Measurements from ENCODE around the gene CEBPB. TPM values are rescaled to one million over a fixed set of nuclear protein-coding genes. Genes with fewer than 3 reads are reported as not detected.

The CEBPB gene
- total RNA-seq, 2 donors from 2014 or later, result 73.2 to 111 TPM

DNA sequence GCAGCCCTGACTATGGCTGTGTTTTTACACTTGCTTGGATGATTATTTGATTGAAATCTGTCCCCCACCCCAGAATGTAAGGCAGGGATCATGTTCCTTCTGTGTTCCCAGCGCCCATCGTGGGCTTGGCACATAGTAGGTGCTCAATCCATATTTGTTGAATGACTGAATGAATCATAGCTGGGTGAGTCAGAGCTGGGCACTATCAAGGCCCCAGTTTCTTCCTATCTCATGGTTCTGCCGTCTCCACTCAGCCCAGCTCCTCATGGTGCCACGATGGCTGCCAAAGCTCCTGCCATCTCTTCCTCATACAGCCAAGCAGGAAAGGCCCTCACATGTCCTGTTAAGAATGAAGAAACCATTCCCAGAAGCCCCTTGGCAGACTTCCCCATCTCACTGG, 29.0 kb downstream of the CEBPB start:
- no peak for DNase-seq

DNA sequence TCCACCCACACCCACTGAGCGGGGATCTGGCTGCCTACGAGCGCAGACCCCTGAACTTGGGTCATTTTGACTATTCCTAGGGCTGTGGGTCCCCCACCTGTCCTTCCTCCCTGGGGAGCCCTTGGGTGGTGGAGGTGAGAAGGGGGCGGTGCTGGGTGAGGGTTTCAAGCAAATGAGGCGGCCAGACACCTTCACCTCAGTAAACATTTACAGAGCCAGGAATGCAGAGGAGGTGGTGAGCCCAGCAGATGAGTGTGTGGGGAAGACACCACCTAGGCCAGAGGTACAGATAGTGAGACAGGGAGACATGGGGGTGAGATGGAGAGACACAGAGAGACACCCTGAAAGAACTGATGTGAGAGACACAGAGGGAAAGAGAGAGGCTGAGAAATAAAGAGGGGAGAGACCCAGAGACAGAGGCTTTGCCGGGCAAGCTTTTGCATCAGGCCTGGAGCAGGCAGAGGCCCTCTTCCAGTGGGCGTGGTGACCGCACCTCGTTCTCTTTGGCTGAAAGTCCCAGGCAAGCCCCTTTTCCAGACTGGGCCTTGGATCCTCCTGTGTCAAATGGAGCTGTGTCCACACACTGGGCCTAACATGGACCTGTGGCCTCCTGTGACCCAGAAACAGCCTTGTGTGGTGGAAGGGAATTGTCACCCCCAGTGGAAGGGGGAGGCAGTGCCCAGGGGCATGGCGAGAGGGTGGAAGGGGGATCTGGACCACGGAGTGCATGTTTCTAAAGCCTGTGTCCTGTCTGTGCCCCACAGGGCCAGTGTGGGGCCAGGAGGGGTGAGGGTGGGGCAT, 29.7 kb downstream of the CEBPB start:
- DNase-seq (no peak), ATAC-seq (peak in 1 of 2 donors; percentile 5)
- intact Hi-C loops (cut with DNase I), result no loop called here

More for the DNA sequence above, 29.0 kb downstream of the CEBPB start:
- ATAC-seq, result no peak
- intact Hi-C loops (cut with DNase I), result no loop called here

DNA sequence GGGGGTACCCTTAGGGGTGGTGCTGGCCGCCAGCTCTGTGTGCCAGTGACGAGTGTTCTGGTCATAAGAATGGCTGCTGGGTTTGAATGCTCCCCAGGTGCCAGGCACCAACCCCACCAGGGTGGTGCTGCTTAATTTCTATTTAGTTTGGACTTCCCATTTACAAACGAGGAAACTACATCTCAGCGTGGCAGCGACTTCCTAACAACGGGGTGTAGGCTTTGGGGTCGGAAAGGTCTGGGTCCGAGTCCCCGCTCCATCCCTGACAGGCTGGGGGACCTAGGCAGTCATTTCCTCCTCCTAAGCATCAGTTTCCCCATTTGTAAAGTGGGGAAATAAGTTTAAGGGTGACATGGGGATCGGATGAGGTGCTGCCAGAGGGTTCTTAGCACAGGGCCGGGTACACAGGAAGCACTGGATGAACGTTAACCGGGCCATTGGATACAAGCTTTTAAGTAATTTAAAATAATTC, 30.3 kb downstream of the CEBPB start:
- DNase-seq (no peak), ATAC-seq (no peak)
- intact Hi-C loops (cut with DNase I), result no loop called here

DNA sequence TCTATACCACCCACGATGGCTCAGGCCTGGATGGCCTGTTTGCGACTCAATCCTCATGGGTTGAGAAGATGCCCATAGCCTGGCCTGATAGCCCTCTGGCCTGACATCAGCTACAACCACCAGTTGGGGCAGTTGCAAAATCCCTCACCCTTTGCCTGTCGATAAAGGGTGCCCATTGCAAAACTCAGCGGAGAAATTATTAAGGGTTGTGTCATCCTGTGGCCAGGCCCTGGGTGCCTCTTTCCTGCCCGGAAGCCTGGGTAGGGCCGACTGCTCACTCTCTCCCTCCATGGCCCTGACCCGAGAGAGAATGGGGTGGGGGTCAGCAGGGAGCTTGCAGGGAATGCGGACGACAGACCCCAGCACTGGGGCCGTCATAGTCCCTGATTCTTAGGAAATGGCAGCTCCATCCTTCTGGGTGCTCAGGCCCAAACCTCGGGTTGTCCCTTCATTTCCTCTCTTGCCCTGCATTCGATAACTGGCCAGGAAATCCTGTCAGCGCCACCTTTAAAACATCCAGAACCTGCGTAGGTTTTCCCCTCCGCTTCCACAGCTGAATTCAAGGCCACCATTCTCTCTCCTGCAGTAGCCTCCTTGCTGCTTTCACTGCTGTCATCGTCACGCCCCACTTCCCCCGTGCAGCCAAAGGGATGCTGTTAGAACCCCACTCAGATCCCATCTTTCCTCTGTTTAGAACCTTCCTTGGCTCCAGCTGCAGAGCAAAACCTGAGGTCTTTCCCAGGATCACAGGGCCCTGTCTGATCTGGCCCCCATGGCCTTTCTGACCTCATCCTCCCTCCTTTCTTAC, 31.1 kb downstream of the CEBPB start:
- ATAC-seq (peak; percentile 46 to 48), DNase-seq (no peak)
- intact Hi-C loops (cut with DNase I), result no loop called here

DNA sequence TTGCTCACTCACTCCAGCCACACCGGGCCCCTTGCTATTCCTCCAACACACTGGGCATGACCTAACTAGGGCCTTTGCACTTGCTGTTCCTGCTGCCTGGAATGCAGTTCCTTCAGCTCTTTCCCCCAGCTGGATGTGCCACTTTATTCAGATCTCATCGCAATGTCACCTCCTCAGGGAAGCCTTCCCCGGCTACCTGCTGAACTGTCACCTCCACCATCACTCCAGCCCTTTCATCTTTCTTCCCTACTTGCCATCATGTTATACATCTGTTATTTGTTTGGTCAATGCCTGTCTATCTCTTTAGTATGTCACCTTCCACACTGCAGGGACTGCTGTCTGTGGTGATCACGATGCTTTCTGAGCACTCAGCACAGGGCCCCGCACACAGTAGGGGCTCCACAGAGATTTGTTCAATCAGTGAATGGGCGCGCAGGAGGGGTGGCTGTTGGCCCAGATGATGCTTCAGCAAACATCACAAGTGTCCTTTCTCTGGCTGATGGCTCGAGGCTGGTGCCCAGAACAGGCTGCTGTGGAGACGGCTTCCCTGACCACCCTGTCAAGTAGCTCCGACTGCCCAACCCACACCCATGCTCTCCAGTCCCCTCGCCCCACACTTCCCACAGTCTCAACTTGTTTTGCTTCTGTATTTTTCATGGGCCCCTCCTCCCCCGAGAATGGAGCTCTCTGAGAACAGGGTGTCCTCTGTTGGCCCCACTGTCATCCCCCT, 31.8 kb downstream of the CEBPB start:
- ATAC-seq, result no peak
- intact Hi-C loops (cut with DNase I), result no loop called here
- DNase-seq, result no peak

DNA sequence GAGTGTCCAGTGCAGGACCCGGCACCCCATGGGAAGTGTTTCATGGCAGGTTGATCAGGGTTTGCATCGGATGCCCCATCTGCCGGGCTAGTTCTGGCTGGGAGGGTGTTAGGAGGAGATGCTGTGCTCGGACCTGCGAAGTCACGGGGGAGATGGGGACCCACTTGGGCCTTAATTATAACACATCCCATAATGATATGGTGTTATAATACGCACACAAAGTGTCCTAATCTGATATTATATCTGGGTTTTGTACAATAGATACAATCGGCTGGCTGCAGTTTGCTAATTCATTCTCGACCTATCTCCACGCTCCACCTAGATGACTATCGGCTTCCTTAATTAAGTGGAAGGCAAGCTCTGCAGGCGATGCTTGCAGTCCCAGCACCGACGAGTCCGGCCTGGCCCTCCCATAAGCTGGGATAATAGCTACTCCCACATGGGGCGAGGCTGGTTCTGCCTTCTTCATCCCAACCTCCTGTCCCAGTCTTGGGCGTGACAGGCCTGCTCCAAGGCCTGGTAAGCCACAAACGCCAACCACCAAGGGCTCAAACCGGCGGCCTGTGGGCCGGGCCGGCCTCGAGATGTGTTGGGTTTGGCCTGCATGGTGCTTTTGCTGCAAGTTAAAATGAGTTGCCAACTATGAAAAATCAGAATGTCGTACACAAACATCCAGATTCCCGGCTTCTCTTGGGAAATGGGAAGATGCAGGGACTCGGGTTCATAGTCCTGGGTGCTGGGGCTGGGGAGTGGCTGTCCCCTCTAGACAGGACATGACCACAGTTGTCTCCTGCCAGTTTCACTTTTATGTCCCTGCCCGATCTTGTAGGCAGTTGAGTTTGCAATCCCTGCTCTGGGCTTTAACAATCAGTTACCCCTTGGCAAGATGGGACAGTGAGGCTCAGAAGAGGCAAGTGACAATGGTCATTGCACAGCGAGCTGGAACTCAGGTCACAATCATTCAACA, 32.7 kb downstream of the CEBPB start:
- intact Hi-C loops (cut with DNase I), result no loop called here
- ATAC-seq (no peak), DNase-seq (no peak)

DNA sequence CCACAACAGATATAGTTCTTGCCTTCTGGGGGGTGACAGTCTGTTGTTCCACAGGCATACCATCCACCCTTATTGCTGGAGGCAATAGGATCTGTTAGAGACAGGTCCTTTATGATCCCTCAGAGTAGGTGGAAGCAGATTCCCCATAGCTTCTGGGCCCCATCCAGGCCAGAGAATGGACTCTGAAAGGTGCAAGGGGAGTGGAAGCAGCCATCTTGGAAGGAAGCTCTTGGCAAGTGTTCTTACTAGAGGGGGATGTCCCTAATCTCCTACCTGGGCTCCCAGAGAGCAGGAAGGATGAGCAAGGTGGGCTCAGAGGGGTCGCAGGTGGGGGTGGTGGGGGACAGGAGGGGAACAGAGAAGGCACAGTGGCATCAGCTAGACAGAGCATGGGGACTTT, 33.4 kb downstream of the CEBPB start:
- no peak for ATAC-seq
- DNase-seq, result no peak

DNA sequence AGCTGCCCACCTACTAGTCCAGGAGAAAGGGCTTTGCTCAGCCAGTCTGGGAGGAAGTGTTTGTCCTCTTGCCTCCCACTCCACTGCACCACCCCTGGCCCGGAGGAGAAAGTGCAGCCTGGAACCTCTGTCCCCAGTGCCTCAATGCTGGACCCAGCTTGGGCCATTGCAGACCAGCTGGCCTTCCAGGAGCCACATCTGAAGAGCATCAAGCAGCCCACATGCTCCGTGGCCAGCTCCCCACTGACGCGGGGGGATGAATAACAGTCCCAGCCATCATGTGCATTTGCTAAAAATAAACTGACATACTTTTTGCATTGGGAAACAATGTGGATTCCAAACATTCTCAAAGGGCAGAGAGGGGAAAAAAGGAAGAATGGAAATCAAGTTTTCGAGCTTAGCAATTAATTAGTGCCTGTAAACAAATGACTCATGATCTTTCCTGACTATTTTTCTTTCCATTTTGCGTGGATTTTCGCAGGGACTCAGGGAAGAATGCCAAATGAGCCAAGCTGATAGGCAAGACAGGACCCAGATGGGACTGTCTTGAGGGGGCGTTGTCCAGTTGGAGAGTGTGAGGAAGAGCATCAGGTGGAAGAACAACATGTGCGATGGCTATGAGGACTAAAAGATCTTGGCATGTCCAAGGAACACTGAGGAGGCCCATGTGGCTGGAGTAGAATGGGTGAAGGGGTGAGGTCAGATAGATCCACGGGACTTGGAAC, 34.1 kb downstream of the CEBPB start:
- ATAC-seq, result peak; percentile 72 to 87
- peak; percentile 73 for DNase-seq
- intact Hi-C loops (cut with DNase I), result no loop called here

More for the DNA sequence above, 33.4 kb downstream of the CEBPB start:
- intact Hi-C loops (cut with DNase I), result no loop called here

DNA sequence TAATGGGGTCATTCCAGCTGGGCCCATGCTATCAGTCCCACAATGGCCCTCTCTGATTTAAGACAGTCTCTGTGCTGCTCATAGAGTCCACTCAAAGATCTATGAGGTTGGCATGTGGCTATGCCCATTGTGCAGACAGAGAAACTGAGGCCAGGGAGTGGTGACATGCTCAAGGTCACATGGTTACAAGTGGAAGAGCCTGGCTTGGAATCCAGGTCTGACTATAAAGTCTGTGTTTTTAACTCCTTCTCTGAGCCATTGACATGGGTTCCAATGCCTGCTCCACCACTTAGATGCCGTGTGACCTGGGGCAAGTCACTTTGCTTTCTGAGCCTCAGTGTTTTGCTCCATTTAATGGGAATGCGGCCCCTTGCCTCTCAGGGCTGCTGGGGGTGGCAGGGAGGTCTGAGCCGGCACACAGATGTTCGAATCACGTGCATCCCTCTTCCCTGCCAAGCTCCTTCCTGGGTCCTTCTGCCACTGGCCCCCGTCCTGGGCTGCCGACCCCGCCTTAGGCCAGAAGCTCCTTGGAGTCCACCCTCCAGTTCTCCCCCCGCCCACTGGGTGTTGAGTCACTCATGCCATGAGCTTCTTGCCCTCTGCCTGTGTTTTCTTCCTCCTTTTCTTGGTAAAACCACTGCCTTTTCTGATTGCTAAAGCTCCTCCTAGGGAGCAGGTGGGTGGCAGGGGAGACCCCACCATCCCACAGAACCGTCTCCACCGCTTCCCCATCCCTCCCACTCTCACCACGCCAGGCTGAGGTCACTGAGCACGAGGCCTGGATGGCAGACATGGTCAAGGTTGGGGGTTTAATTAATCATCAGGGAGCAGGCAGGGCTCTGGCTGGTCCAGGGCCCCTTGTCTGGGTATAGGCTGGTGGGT, 35.7 kb downstream of the CEBPB start:
- intact Hi-C loops (cut with DNase I), result no loop called here
- ATAC-seq (peak in 1 of 2 donors; percentile 22), DNase-seq (peak; percentile 46)

DNA sequence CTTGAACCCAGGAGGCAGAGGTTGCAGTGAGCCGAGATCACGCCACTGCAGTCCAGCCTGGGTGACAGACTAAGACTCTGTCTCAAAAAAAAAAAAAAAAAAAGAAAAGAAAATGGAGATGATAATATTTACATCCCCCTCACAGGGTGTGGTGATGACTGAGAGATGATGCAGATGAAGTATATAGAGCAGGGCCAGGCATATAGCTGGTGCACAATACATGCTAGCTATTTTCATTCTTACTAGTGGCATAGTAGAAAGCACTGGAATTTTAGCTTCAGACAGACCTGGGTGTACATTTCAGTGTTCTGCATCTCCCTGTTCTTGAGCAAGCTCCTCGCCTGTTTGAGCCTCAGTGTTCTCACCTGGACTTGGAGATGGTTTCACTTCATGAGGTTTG, 36.9 kb downstream of the CEBPB start:
- DNase-seq, result no peak
- no peak for ATAC-seq
- intact Hi-C loops (cut with DNase I), result no loop called here

DNA sequence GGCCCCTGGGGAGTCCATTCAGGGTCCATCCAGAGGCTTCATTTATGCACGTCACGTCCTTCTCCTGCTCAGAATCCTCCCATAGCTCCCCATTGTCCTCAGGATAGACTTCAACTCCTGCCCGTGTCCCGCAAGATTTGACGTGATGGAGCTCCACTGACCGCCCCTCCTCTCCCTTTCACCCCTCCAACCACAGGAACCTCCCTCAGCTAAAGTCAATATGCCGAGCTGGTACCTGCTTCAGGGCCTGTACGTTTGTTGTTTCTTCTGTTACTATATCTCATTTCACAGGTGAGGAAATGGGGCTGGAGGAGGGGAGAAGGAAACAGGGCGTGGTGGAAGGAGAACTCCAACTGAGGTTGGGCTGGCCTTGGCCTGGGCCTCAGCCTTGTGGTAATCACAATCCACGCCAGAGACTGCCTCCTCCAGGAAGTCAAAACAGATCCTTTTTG, 38.6 kb downstream of the CEBPB start:
- ATAC-seq (no peak), DNase-seq (no peak)
- intact Hi-C loops (cut with DNase I), result no loop called here

DNA sequence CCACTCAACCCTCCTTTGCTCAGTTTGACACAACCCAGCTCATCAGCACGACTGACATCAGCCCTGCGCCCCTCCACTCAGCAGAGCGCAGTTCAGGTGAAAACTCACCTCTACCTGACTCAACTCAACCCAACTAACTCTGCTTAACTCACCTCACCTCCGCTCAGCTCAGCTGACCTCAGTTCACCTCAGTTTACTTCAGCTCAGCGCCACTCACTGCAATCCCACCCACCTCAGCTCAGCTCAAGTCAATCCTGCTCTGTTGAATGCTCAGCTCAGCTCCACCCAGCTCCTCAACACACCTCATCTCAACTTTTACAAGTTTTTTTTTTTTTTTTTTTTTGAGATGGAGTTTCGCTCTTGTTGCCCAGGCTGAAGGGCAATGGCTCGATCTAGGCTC, 39.6 kb downstream of the CEBPB start:
- intact Hi-C loops (cut with DNase I), result no loop called here
- DNase-seq (no peak), ATAC-seq (no peak)

DNA sequence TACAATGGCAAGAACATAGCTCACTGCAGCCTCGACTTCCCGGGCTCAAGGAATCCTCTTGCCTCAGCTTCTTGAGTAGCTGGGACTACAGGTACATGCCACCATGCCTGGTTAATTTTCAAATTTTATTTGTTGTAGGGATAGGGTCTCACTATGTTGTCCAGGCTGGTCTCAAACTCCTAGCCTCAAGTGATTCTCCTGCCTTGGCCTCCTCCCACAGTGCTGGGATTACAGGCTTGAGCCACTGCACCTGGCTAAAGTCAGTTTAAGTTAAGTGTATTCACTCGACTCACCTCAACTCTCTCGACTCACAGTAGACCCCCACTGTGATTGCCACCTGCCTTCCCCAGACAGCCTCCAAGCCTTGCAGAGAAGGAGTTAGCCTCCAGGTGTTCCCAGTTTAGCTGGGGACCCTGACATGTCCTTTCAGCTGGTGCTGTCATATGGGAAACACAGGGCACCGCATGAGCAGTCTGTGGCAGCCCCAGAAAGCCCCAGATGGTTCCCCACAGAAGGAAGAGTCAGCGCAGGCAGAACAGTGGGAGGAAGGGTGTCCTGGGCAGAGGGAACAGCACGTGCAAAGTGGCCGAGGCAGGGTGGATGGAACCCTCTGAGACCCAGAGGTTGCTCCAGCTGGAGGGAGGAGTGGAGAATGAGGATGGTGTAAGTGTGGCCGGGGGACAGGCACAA, 40.4 kb downstream of the CEBPB start:
- no peak for DNase-seq
- intact Hi-C loops (cut with DNase I), result no loop called here
- ATAC-seq, result no peak

DNA sequence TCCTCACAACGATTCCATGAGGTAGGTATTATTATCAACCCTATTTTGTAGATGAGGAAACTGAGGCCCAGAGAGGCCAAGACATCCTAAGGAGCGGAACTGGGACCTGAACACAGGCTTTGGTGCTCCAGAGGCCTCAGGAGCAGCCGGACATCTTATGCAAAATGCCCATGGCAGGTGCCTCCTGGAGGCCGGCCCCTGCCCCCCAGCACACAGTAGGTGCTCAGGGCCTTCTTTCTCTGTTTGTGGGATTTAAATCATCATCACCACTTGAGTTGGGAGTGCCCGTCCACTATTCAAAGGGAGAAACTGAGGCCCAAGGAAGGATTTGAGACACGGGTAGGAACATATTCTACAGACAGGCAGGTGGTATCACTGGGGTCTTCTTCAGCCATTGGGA, 41.2 kb downstream of the CEBPB start:
- no peak for ATAC-seq
- intact Hi-C loops (cut with DNase I), result no loop called here
- no peak for DNase-seq

DNA sequence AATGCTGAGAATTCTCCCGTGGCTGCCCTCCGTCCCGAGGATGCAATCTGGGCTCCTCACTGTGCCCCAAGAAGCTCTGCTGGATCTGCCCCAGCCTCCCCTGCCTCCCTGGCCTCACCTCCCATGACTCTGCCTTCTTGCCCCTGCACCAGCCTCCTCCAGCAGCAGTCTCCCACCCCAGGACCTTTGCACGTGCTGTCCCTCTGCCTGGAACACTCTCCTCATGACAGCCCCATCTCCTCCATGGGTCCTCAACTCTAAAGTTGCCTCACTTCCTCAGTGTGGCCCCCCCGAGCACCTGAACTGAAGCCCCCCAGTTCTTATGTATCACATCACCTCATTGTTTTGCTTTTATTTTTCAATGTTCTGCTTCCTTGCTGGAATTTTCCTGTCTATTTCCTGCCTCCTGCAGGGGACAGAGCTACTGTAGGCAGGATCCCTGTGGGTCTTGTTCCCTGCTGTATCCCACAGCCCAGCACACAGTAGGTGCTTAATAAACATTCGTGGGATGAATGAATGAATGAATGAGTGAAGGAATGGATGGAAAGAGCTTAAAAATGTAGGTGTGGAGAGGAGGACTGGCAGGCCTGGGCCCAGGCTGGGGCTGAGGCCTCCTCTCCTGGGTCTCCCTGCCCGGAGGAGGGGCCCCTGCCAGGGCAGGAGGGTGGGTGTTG, 42.2 kb downstream of the CEBPB start:
- intact Hi-C loops (cut with DNase I), result no loop called here
- no peak for ATAC-seq
- no peak for DNase-seq
